Gastroesophageal sphincter (tissue), 4 donors: ENCODE measurements around the gene C2CD5. TPM values are rescaled to one million over a fixed set of nuclear protein-coding genes. Genes with fewer than 3 reads are reported as not detected.
"Not testable (repeated sequence)": the region's sequence is repeated elsewhere in the genome, so short reads cannot be mapped to it uniquely, and the experiment has no call there.

Source experiments
- ATAC-seq: fragments of 150-250 bp; one replicate; pipeline ENCODE4 v1.9.1; 2016; ENCODE audit warnings: mild to moderate bottlenecking, moderate library complexity
- H3K27ac ChIP-seq, 4 donors: fragments of 200-600 bp; sonication (generic) in 3 of 4; 1 replicate in 3 of 4; 2 replicates in 1 of 4; pipeline ENCODE4 v1.5.1; 2016 to 2019
- H3K27me3 ChIP-seq: fragments of 200-600 bp; sonication (generic); one replicate; pipeline ENCODE4 v1.5.1; 2019
- H3K36me3 ChIP-seq, 2 donors: fragments of 200-600 bp; sonication (generic); one replicate each; pipeline ENCODE4 v1.5.1; 2019; ENCODE audit warnings: control low read depth in 1 of 2
- H3K4me1 ChIP-seq, 3 donors: fragments of 200-600 bp; sonication (generic); 1 replicate in 2 of 3; 2 replicates in 1 of 3; pipeline ENCODE4 v1.5.1; 2016 to 2019; ENCODE audit warnings: control low read depth in 2 of 3
- H3K4me3 ChIP-seq, 2 donors: fragments of 200-600 bp; sonication (generic); one replicate each; pipeline ENCODE4 v1.5.1; 2019; ENCODE audit warnings: mild to moderate bottlenecking in 1 of 2, moderate library complexity in 1 of 2
- H3K9me3 ChIP-seq, 3 donors: fragments of 200-600 bp; sonication (generic); one replicate each; pipeline ENCODE4 v1.5.1; 2017 to 2019; ENCODE audit warnings: control low read depth in 2 of 3
- CTCF ChIP-seq, 4 experiments: fragments of 200-600 bp in 2 of 4; fragments of 450-650 bp in 2 of 4; sonication (generic) in 1 of 4; IDR thresholded peaks; one replicate each; pipeline ENCODE4 v1.5.1; 2017 to 2019; ENCODE audit warnings: antibody characterized with exemption in 4 of 4, mild to moderate bottlenecking in 2 of 4, moderate library complexity in 2 of 4
- EP300 ChIP-seq: sonication (generic); formaldehyde crosslinking; IDR thresholded peaks from one replicate; pipeline ENCODE4 v1.6.1; 2017; ENCODE audit warnings: antibody characterized with exemption, mild to moderate bottlenecking
- POLR2A ChIP-seq, 2 donors: fragments of 450-650 bp; IDR thresholded peaks; one replicate each; pipeline ENCODE4 v1.6.1; 2017; ENCODE audit warnings: antibody characterized with exemption in 2 of 2, mild to moderate bottlenecking in 2 of 2, moderate library complexity in 1 of 2
- POLR2AphosphoS5 ChIP-seq: sonication (generic); formaldehyde crosslinking; IDR thresholded peaks from one replicate; pipeline ENCODE4 v1.6.1; 2017; ENCODE audit warnings: antibody characterized with exemption
- WGBS, 2 donors: methylation state at CpG; one replicate each; pipeline ENCODE4 v1.1.5; 2018; ENCODE audit warnings: low coverage in 1 of 2; 5-methylcytosine and 5-hydroxymethylcytosine counted together
- total RNA-seq, 4 donors: library from RNA; depleted of rRNA; stranded (reverse); fragments of >200 nt; gene quantifications; one replicate each; pipeline ENCODE4 v1.1.0, GENCODE V29; 2016

C2CD5 gene
- total RNA-seq, 4 donors from 2014 or later = 18.9 to 72.8 (median 31.7) TPM

- no peak for TF ChIP-seq EP300
- no peak for TF ChIP-seq CTCF (IDR thresholded peaks at IDR 0.05)
- TF ChIP-seq POLR2AphosphoS5 = no peak
- TF ChIP-seq POLR2A (IDR thresholded peaks at IDR 0.05) = no peak
- 84% methylated on average over 2 of the region's 2 CpGs; no CpG with 5 or more reads in 1 of the 2 donors for WGBS, 2 donors
Measured at GRCh38 chr12:22499445-22499844, 44.9 kb downstream of the C2CD5 start.

GRCh38 chr12:22494319-22494718, 50.0 kb downstream of the C2CD5 start:
- Histone ChIP-seq H3K9me3 (no peaks in the 10 kb centered on the region), H3K27me3 (no peaks in the 10 kb centered on the region), H3K4me3 (no peak overlapping the region), H3K27ac (no peak overlapping the region), H3K4me1 (no peaks in the 10 kb centered on the region), H3K36me3 (peaks cover 0 to 39% of the 10 kb centered on the region in 2 donors)
- TF ChIP-seq POLR2A (IDR thresholded peaks at IDR 0.05) = no peak
- no peak for TF ChIP-seq POLR2AphosphoS5
- no peak for TF ChIP-seq EP300
- no peak for TF ChIP-seq CTCF (IDR thresholded peaks at IDR 0.05)
- WGBS, 2 donors = 69% methylated on average over 1 of the region's 1 CpG; no CpG with 5 or more reads in 1 of the 2 donors
- ATAC-seq = no peak

More at GRCh38 chr12:22499445-22499844, 44.9 kb downstream of the C2CD5 start:
- Histone ChIP-seq H3K4me1 (no peaks in the 10 kb centered on the region), H3K4me3 (no peak overlapping the region), H3K27me3 (no peaks in the 10 kb centered on the region), H3K27ac (no peak overlapping the region), H3K36me3 (peaks cover 0 to 11% of the 10 kb centered on the region in 2 donors), H3K9me3 (no peaks in the 10 kb centered on the region)
- no peak for ATAC-seq

GRCh38 chr12:22491034-22491433, 53.3 kb downstream of the C2CD5 start:
- H3K4me1 ChIP-seq = no peaks in the 10 kb centered on the region
- H3K27me3 ChIP-seq = no peaks in the 10 kb centered on the region
- H3K4me3 ChIP-seq = no peak overlapping the region
- WGBS, 2 donors = 84 to 88% methylated on average over 1 of the region's 1 CpG
- no peak for ATAC-seq
- no peaks in the 10 kb centered on the region for H3K9me3 ChIP-seq
- no peak overlapping the region for H3K27ac ChIP-seq
- TF ChIP-seq POLR2AphosphoS5 = no peak
- no peak for TF ChIP-seq CTCF (IDR thresholded peaks at IDR 0.05)
- no peak for TF ChIP-seq POLR2A (IDR thresholded peaks at IDR 0.05)
- TF ChIP-seq EP300 = no peak
- H3K36me3 ChIP-seq = peaks cover 0 to 59% of the 10 kb centered on the region in 2 donors

- Histone ChIP-seq H3K4me3 (no peak overlapping the region), H3K9me3 (no peaks in the 10 kb centered on the region), H3K4me1 (no peaks in the 10 kb centered on the region), H3K27ac (no peak overlapping the region), H3K27me3 (no peaks in the 10 kb centered on the region), H3K36me3 (peaks cover 3 to 68% of the 10 kb centered on the region in 2 donors)
- WGBS, 2 donors = 87 to 94% methylated on average over 3 of the region's 3 CpGs
- ATAC-seq = no peak
- TF ChIP-seq EP300 = no peak
- no peak for TF ChIP-seq CTCF (IDR thresholded peaks at IDR 0.05)
- no peak for TF ChIP-seq POLR2A (IDR thresholded peaks at IDR 0.05)
- TF ChIP-seq POLR2AphosphoS5 = no peak
Measured at GRCh38 chr12:22488478-22488877, 55.9 kb downstream of the C2CD5 start.

GRCh38 chr12:22487683-22488082, 56.7 kb downstream of the C2CD5 start:
- WGBS, 2 donors = 88 to 100% methylated on average over 2 to 3 of the region's 3 CpGs
- not testable (repeated sequence) for H3K4me3 ChIP-seq, ATAC-seq, H3K9me3 ChIP-seq, H3K27ac ChIP-seq, H3K4me1 ChIP-seq, H3K27me3 ChIP-seq
- peaks cover 3 to 66% of the 10 kb centered on the region in 2 donors for H3K36me3 ChIP-seq
